H9 (cell line): ENCODE data around the gene ST6GAL1. TPM values are rescaled to one million over a fixed set of nuclear protein-coding genes. Genes with fewer than 3 reads are reported as not detected.

Experiments
- DNase-seq: peaks from one replicate; pipeline ENCODE4 v3.0.0-alpha.2; 2017
- H2AFZ ChIP-seq: one replicate; pipeline ENCODE4 v1.6.1; 2013; ENCODE audit warnings: mild to moderate bottlenecking, low read length, control low read depth, moderate library complexity
- H2AK5ac ChIP-seq: 2 replicates; pipeline ENCODE4 v1.6.1; 2013; ENCODE audit warnings: low read length, control low read depth, mixed read lengths; ENCODE audit not compliant: insufficient read length
- H2BK120ac ChIP-seq: one replicate; pipeline ENCODE4 v1.6.1; 2013; ENCODE audit warnings: low read depth, mild to moderate bottlenecking, low read length, control low read depth, inconsistent platforms; ENCODE audit not compliant: poor library complexity, severe bottlenecking
- H2BK12ac ChIP-seq: 2 replicates; pipeline ENCODE4 v1.6.1; 2013; ENCODE audit warnings: low read length, control low read depth, mixed read lengths, low read depth; ENCODE audit not compliant: insufficient read length
- H2BK15ac ChIP-seq: 2 replicates; pipeline ENCODE4 v1.6.1; 2013; ENCODE audit warnings: low read depth, low read length, control low read depth
- H2BK20ac ChIP-seq: one replicate; pipeline ENCODE4 v1.6.1; 2013; ENCODE audit warnings: low read depth, mild to moderate bottlenecking, low read length, control low read depth, inconsistent platforms; ENCODE audit not compliant: poor library complexity, severe bottlenecking
- H2BK5ac ChIP-seq: 2 replicates; pipeline ENCODE4 v1.6.1; 2013; ENCODE audit warnings: low read length, control low read depth, mixed read lengths; ENCODE audit not compliant: insufficient read length
- H3K14ac ChIP-seq: 2 replicates; pipeline ENCODE4 v1.6.1; 2013; ENCODE audit warnings: low read length, control low read depth; ENCODE audit not compliant: insufficient read depth
- H3K18ac ChIP-seq: 2 replicates; pipeline ENCODE4 v1.6.1; 2013; ENCODE audit warnings: low read depth, mild to moderate bottlenecking, mixed read lengths, low read length, control low read depth; ENCODE audit not compliant: insufficient read length
- H3K23ac ChIP-seq: 2 replicates; pipeline ENCODE4 v1.6.1; 2013; ENCODE audit warnings: low read length, control low read depth, mixed read lengths, low read depth; ENCODE audit not compliant: insufficient read length
- H3K23me2 ChIP-seq: 2 replicates; pipeline ENCODE4 v1.6.1; 2013; ENCODE audit warnings: low read depth, mild to moderate bottlenecking, mixed read lengths, low read length, control low read depth; ENCODE audit not compliant: insufficient read length, poor library complexity, severe bottlenecking
- H3K27ac ChIP-seq: 2 replicates; pipeline ENCODE4 v1.5.1; 2013; ENCODE audit warnings: low read length, control low read depth, mixed read lengths, low read depth; ENCODE audit not compliant: insufficient read length
- H3K27me3 ChIP-seq: 2 replicates; pipeline ENCODE4 v1.6.1; 2013; ENCODE audit warnings: low read length, control low read depth, inconsistent platforms; ENCODE audit not compliant: insufficient read depth
- H3K4ac ChIP-seq: 2 replicates; pipeline ENCODE4 v1.6.1; 2013; ENCODE audit warnings: low read depth, mild to moderate bottlenecking, control low read depth, inconsistent platforms, low read length, moderate library complexity
- H3K4me1 ChIP-seq: 2 replicates; pipeline ENCODE4 v1.6.1; 2013; ENCODE audit warnings: low read length, control low read depth, inconsistent platforms; ENCODE audit not compliant: insufficient read depth
- H3K4me2 ChIP-seq: 2 replicates; pipeline ENCODE4 v1.6.1; 2013; ENCODE audit warnings: low read length, control low read depth, mixed read lengths; ENCODE audit not compliant: insufficient read length, insufficient read depth
- H3K56ac ChIP-seq: 2 replicates; pipeline ENCODE4 v1.6.1; 2013; ENCODE audit warnings: low read depth, mild to moderate bottlenecking, mixed read lengths, low read length, control low read depth; ENCODE audit not compliant: insufficient read length
- H3K79me1 ChIP-seq: 2 replicates; pipeline ENCODE4 v1.6.1; 2013; ENCODE audit warnings: low read depth, mild to moderate bottlenecking, moderate library complexity, low read length, control low read depth, inconsistent platforms; ENCODE audit not compliant: insufficient read depth, poor library complexity, severe bottlenecking
- H3K79me2 ChIP-seq: 2 replicates; pipeline ENCODE4 v1.6.1; 2013; ENCODE audit warnings: low read length, control low read depth, inconsistent platforms; ENCODE audit not compliant: insufficient read depth
- H3K9ac ChIP-seq: 2 replicates; pipeline ENCODE4 v1.6.1; 2013; ENCODE audit warnings: low read length, control low read depth, mixed read lengths; ENCODE audit not compliant: insufficient read length; ENCODE audit errors: extremely low read depth
- H3K9me3 ChIP-seq: one replicate; pipeline ENCODE4 v1.6.1; 2013; ENCODE audit warnings: low read depth, low read length, inconsistent platforms; ENCODE audit not compliant: control insufficient read depth
- H3T11ph ChIP-seq: one replicate; pipeline ENCODE4 v1.6.1; 2013; ENCODE audit warnings: mild to moderate bottlenecking, low read length, control low read depth, inconsistent platforms
- H4K20me1 ChIP-seq: one replicate; pipeline ENCODE4 v1.6.1; 2013; ENCODE audit not compliant: control insufficient read depth, insufficient read length, insufficient read depth
- H4K5ac ChIP-seq: 2 replicates; pipeline ENCODE4 v1.6.1; 2013; ENCODE audit warnings: low read depth, mild to moderate bottlenecking, mixed read lengths, low read length, control low read depth; ENCODE audit not compliant: insufficient read length
- H4K8ac ChIP-seq: replicated peaks from 2 replicates; pipeline ENCODE4 v1.6.1; 2013; ENCODE audit warnings: low read length, control low read depth, mixed read lengths, low read depth; ENCODE audit not compliant: insufficient read length
- H4K91ac ChIP-seq: 2 replicates; pipeline ENCODE4 v1.6.1; 2013; ENCODE audit warnings: low read depth, mild to moderate bottlenecking, moderate library complexity, mixed read lengths, low read length, control low read depth; ENCODE audit not compliant: insufficient read length
- H3K27ac Mint-ChIP-seq, 3 experiments: 2 replicates in 2 of 3; 3 replicates in 1 of 3; pipeline ENCODE4 v1.8.0; 2020 to 2021; ENCODE audit warnings: mixed read lengths in 3 of 3, mild to moderate bottlenecking in 1 of 3, moderate library complexity in 1 of 3
- H3K27me3 Mint-ChIP-seq: 2 replicates; pipeline ENCODE4 v1.8.0; 2021; ENCODE audit warnings: low read depth, mild to moderate bottlenecking, moderate library complexity, mixed read lengths
- H3K36me3 Mint-ChIP-seq, 3 experiments: 2 replicates in 2 of 3; 3 replicates in 1 of 3; pipeline ENCODE4 v1.8.0; 2020 to 2021; ENCODE audit warnings: low read depth in 3 of 3, mixed read lengths in 3 of 3; ENCODE audit not compliant: insufficient read depth in 1 of 3
- H3K4me1 Mint-ChIP-seq, 2 experiments: 2 replicates each; pipeline ENCODE4 v1.8.0; 2020; ENCODE audit warnings: mixed read lengths in 2 of 2
- H3K4me3 Mint-ChIP-seq, 2 experiments: 2 replicates in 1 of 2; 3 replicates in 1 of 2; pipeline ENCODE4 v1.8.0; 2020 to 2021; ENCODE audit warnings: mild to moderate bottlenecking in 2 of 2, mixed read lengths in 2 of 2, moderate library complexity in 1 of 2
- H3K9me3 Mint-ChIP-seq, 2 experiments: 2 replicates in 1 of 2; 3 replicates in 1 of 2; pipeline ENCODE4 v1.8.0; 2020; ENCODE audit warnings: mild to moderate bottlenecking in 2 of 2, mixed read lengths in 2 of 2, moderate library complexity in 1 of 2
- WGBS: extraction: QIAGEN DNeasy Blood & Tissue Kit; methylation state at CpG from one replicate; pipeline ENCODE4 v1.1.7; 2013; ENCODE audit warnings: missing lambda C conversion rate, low lambda C conversion rate, mixed read lengths; ENCODE audit not compliant: insufficient read length; ENCODE audit errors: extremely low coverage; 5-methylcytosine and 5-hydroxymethylcytosine counted together
- total RNA-seq: library from RNA; stranded (reverse); gene quantifications from 2 replicates; pipeline ENCODE4 v1.2.1, GENCODE V29; 2021
- TF ChIP-seq, protein P1 (sequence below): fragments of 200-600 bp; sonication (generic); conservative IDR thresholded peaks from 3 replicates; pipeline ENCODE4 v1.8.0; 2021; ENCODE audit warnings: antibody characterized with exemption, mild to moderate bottlenecking

The ST6GAL1 gene
- total RNA-seq, 1 experiment from 2014 or later, result 139 TPM

GRCh38 chr3:186980989-186981388 lies 50.7 kb downstream of the ST6GAL1 start:
- Histone ChIP-seq H3K79me2 (0 out of 2 replicates have a peak, but pooled peaks cover 1% of the 10 kb centered on the region), H3K4me1 (peaks cover 13% of the 10 kb centered on the region), H3K79me1 (peaks cover 3% of the 10 kb centered on the region), H3T11ph (no peak overlapping the region), H3K27me3 (no peaks in the 10 kb centered on the region), H3K27ac (no peak overlapping the region), H3K14ac (no peak overlapping the region), H2BK15ac (no peak overlapping the region), H3K56ac (no peak overlapping the region), H4K91ac (no peak overlapping the region), H2BK120ac (no peak overlapping the region), H2BK5ac (no peak overlapping the region), H3K4ac (no peak overlapping the region), H4K5ac (no peak overlapping the region), H3K9me3 (no peaks in the 10 kb centered on the region), H4K8ac (no peak overlapping the region), H2BK12ac (no peak overlapping the region), H2AK5ac (no peak overlapping the region), H3K18ac (no peak overlapping the region), H3K23me2 (no peaks in the 10 kb centered on the region), H3K9ac (no peak overlapping the region), H3K23ac (no peak overlapping the region), H3K4me2 (no peak overlapping the region), H2AFZ (no peak overlapping the region), H2BK20ac (no peak overlapping the region), H4K20me1 (no peaks in the 10 kb centered on the region)
- no CpG with 5 or more reads among the region's 2 CpGs for WGBS
- no peak overlapping the region for H3K4me3 Mint-ChIP-seq
- peak overlapping the region in 1 of 3 experiments; percentile 18; a peak in 3 of 7 replicates for H3K27ac Mint-ChIP-seq
- no peaks in the 10 kb centered on the region for H3K9me3 Mint-ChIP-seq
- TF ChIP-seq, protein P1, sequence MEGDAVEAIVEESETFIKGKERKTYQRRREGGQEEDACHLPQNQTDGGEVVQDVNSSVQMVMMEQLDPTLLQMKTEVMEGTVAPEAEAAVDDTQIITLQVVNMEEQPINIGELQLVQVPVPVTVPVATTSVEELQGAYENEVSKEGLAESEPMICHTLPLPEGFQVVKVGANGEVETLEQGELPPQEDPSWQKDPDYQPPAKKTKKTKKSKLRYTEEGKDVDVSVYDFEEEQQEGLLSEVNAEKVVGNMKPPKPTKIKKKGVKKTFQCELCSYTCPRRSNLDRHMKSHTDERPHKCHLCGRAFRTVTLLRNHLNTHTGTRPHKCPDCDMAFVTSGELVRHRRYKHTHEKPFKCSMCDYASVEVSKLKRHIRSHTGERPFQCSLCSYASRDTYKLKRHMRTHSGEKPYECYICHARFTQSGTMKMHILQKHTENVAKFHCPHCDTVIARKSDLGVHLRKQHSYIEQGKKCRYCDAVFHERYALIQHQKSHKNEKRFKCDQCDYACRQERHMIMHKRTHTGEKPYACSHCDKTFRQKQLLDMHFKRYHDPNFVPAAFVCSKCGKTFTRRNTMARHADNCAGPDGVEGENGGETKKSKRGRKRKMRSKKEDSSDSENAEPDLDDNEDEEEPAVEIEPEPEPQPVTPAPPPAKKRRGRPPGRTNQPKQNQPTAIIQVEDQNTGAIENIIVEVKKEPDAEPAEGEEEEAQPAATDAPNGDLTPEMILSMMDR, result no peak
- no peaks in the 10 kb centered on the region for H3K27me3 Mint-ChIP-seq
- DNase-seq, result no peak
- H3K36me3 Mint-ChIP-seq, result peaks cover 34 to 81% (median 72%) of the 10 kb centered on the region in 3 experiments
- H3K4me1 Mint-ChIP-seq, result peaks cover 24 to 32% of the 10 kb centered on the region in 2 experiments
